ENCODE data around the gene DLG5.

Gene DLG5

DNA sequence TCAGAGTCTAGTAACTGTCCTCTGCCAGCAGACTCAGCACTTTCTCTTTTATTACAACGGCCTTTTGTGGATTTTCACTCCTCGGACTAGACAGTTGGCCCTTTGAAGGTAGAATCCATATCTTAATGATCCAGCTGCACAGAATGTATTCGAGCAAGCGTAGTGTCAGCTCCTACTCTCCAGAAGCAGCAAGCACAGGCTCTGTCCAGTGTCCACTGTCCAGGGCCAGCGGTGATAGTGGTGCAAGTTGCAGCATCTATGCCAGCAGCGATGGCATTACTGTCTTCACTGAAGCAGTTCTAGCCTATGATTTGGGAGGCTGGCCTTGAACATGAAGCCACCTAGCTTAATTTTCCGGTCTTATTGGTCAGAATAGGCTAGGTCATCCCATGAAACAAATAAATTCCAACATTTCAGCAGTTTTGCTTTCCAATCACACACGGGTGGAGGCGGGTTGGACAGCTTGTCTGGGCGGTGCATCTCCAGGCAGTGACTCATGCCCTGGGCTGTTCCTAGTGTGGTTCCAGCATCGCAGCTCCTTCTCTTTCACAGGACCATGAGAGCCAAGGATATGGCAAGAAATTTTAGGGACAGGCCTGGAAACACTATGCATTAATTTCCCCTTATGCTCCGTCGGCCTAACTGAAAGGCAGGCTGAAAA lies 180.4 kb downstream of the DLG5 start:
- DNase-seq: no peak

DNA sequence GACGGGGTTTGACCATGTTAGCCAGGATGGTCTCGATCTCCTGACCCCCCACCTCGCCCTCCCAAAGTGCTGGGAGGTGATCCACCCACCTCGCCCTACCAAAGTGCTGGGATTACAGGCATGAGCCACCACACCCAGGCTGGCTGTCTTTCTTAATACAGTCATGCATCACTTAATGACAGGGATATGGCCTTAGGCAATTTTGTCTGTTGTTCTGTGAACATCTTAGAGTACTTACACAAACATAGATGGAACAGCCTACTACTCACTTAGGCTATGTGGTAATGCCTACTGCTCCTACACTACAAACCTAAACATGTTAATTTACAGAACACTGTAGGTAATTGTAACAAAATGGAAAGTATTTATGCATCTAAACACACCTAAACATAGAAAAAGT lies 182.3 kb downstream of the DLG5 start:
- no peak for DNase-seq

DNA sequence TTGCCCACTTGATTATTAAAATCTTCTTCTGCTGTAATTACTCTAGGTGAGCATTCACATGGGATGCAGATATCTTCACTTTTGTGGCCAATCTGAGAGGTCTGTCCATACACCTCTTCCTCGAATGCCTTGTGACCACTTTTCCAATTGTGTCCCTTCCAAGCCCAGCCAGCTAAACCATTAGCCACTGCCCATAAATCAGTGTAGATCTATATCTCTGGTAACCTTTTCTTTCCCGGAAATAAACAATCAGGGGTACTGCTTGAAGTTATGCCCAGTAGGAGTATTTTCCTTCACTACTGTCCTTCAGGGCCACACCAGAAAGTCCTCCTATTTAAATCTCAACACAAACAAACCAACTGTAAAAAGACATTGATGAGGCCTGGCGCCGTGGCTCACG lies 184.4 kb downstream of the DLG5 start:
- no peak for DNase-seq

DNA sequence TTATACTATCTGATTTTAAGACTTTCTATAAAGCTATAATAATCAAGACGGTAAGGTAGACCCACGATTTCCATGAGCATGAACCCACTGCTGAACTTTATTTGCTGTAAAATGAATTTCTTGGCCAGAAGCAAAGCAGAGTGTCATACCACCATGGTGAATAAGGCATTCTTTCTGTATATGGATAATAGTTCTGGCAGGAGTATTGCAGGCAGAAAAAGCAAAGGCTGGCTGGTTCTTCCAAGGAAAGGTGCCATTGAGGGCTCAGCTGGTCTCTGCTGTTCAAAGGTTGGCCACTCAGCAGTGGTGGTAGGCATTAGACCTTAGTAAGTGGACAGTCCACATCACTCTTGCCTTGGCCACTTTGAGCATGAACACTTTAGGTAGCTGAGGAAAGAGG lies 184.8 kb downstream of the DLG5 start:
- no peak for DNase-seq
